Right lobe of liver (tissue), 6 donors: ENCODE measurements around the gene LEF1. TPM values are rescaled to one million over a fixed set of nuclear protein-coding genes. Genes with fewer than 3 reads are reported as not detected.

Experiments
- ATAC-seq, 4 donors: fragments of 200-7000 bp; cut with Tn5 transposase; one replicate each; pipeline ENCODE4 v1.9.1; 2020; ENCODE audit warnings: mild to moderate bottlenecking in 4 of 4, moderate library complexity in 4 of 4
- DNase-seq, 3 donors: peaks; one replicate each; pipeline ENCODE4 v3.0.0-alpha.2; 2020
- H3K27ac ChIP-seq, 3 donors: fragments of 200-600 bp; one replicate each; pipeline ENCODE4 v1.8.0; 2022
- H3K27me3 ChIP-seq, 2 donors: fragments of 200-600 bp; one replicate each; pipeline ENCODE4 v1.8.0; 2022
- H3K36me3 ChIP-seq, 4 donors: fragments of 200-600 bp; sonication (generic) in 1 of 4; one replicate each; pipeline versions ENCODE4 v1.5.1 to v1.8.0; 2017 to 2022; ENCODE audit warnings: control low read depth in 1 of 4
- H3K4me1 ChIP-seq, 4 donors: fragments of 200-600 bp; sonication (generic) in 1 of 4; one replicate each; pipeline versions ENCODE4 v1.5.1 to v1.8.0; 2017 to 2022; ENCODE audit warnings: control low read depth in 1 of 4
- H3K4me3 ChIP-seq, 3 donors: fragments of 200-600 bp; one replicate each; pipeline ENCODE4 v1.8.0; 2022
- H3K9me3 ChIP-seq, 4 donors: fragments of 200-600 bp; sonication (generic) in 1 of 4; one replicate each; pipeline versions ENCODE4 v1.5.1 to v1.8.0; 2017 to 2022; ENCODE audit warnings: control low read depth in 1 of 4
- CTCF ChIP-seq, 4 donors: fragments of 200-600 bp in 3 of 4; fragments of 450-650 bp in 1 of 4; IDR thresholded peaks; one replicate each; pipeline versions ENCODE4 v1.5.1 to v1.8.0; 2016 to 2022; ENCODE audit warnings: antibody characterized with exemption in 4 of 4, mild to moderate bottlenecking in 2 of 4
- POLR2A ChIP-seq: fragments of 450-650 bp; IDR thresholded peaks from one replicate; pipeline ENCODE4 v1.6.1; 2017; ENCODE audit warnings: antibody characterized with exemption, mild to moderate bottlenecking
- WGBS: methylation state at CpG from one replicate; pipeline ENCODE4 v1.1.6; 2018; ENCODE audit warnings: low coverage, low lambda C conversion rate; ENCODE audit not compliant: insufficient coverage; ENCODE audit errors: missing lambda C conversion rate; 5-methylcytosine and 5-hydroxymethylcytosine counted together
- intact Hi-C, 2 donors: fragments of 100-400 bp; cut with DNase I; formaldehyde crosslinking; loops; one replicate each; pipeline versions ENCODE4 v1.11.2 to v1.14.1; 2022
- total RNA-seq, 6 experiments: library from RNA; depleted of rRNA in 2 of 6; stranded (reverse); fragments of >200 nt in 2 of 6; fragmentation: NEBNext Ultra II Directional in 3 of 6; extraction: Animal tissue kit (Norgen Biotek cat#: 25700) in 3 of 6; gene quantifications; one replicate each; pipeline versions ENCODE4 v1.1.0 to v1.2.4, GENCODE V29; 2016 to 2023
- donor health status: DM: no; HTN: yes; CAD: no.
- donor health status: DM: no; HTN: no; CAD: no.
- donor health status: DM: no; HTN: no; CAD: no.
- donor health status: DM: no; HTN: yes; CAD: no.
- donor health status: DM: no; HTN: yes; CAD: no.

LEF1 gene
- total RNA-seq, 6 experiments from 2014 or later: 0.19 to 0.66 (median 0.42) TPM; not detected in 1

DNA sequence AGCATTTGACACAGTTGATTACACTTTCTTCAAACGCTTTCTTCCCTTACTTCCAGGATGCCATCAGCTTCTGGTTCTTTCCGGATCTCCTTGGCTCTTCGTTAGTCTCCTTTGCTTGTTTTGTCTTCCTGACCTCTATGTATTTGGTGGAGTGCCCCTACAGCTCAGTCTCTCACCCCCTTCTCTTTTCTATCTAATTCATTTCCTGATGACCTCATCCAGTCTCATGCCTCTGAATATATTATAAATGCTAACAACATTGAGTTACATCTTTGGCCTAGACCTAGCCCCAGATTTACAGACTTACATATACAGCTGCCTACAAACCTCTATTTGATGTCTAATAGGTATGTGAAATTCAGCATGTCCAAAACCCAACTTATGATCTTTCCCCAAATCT lies 16.5 kb upstream of the LEF1 start:
- peaks cover 0 to 7% (median 0%) of the 10 kb centered on the region in 4 donors for H3K4me1 ChIP-seq
- 63% methylated on average over 3 of the region's 3 CpGs for WGBS
- H3K36me3 ChIP-seq: no peaks in the 10 kb centered on the region
- TF ChIP-seq POLR2A (no peak), CTCF (IDR thresholded peaks at IDR 0.05) (no peak)
- intact Hi-C loops: no loop called here
- H3K27me3 ChIP-seq: no peaks in the 10 kb centered on the region
- DNase-seq (no peak), ATAC-seq (no peak)
- no peaks in the 10 kb centered on the region for H3K9me3 ChIP-seq
- H3K4me3 ChIP-seq: no peak overlapping the region
- no peak overlapping the region for H3K27ac ChIP-seq

DNA sequence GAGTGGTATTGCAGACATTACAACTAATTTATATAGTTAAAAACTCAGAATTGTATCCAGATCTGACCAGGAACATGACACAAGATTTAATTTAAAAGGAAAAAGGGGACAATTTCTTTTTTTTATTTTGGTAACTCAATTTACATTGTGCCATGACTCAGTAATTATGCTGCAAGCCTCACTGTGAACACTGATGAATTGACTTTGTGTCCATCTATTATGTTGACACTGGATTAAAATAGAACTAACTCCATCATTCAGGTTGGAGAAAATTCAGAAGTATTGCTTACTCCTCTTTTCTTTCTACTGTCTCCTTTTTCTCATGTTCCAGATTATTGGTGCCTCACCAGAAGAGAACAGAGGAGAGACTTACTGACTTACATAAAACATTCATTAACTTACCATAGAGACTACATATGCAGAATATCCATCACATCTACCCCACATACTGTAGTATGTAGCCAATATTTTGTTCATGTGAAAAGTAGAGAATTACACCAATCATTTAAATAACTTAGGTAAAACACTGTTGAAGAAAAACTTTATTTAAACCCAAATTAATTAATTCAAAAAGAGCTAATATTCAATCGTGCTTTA lies 15.8 kb upstream of the LEF1 start:
- H3K27ac ChIP-seq: no peak overlapping the region
- no peak overlapping the region for H3K4me3 ChIP-seq
- H3K4me1 ChIP-seq: peaks cover 0 to 7% (median 0%) of the 10 kb centered on the region in 4 donors
- intact Hi-C loops: no loop called here
- ATAC-seq (no peak), DNase-seq (no peak)
- no peaks in the 10 kb centered on the region for H3K9me3 ChIP-seq
- TF ChIP-seq CTCF (IDR thresholded peaks at IDR 0.05) (no peak), POLR2A (no peak)
- H3K36me3 ChIP-seq: no peaks in the 10 kb centered on the region
- H3K27me3 ChIP-seq: no peaks in the 10 kb centered on the region
- WGBS: 60% methylated on average over 1 of the region's 1 CpG

GRCh38 chr4:108181704-108182103 lies 13.0 kb upstream of the LEF1 start:
- 90% methylated on average over 2 of the region's 2 CpGs for WGBS
- H3K27me3 ChIP-seq: no peaks in the 10 kb centered on the region
- H3K4me3 ChIP-seq: no peak overlapping the region
- peaks cover 0 to 7% (median 0%) of the 10 kb centered on the region in 4 donors for H3K4me1 ChIP-seq
- H3K27ac ChIP-seq: no peak overlapping the region
- no peaks in the 10 kb centered on the region for H3K9me3 ChIP-seq
- DNase-seq: no peak
- peak in 1 of 4 donors; percentile 35 for ATAC-seq
- TF ChIP-seq POLR2A (no peak), CTCF (IDR thresholded peaks at IDR 0.05) (peak in 1 of 4 donors; percentile 15)
- intact Hi-C loops: no loop called here
- no peaks in the 10 kb centered on the region for H3K36me3 ChIP-seq

DNA sequence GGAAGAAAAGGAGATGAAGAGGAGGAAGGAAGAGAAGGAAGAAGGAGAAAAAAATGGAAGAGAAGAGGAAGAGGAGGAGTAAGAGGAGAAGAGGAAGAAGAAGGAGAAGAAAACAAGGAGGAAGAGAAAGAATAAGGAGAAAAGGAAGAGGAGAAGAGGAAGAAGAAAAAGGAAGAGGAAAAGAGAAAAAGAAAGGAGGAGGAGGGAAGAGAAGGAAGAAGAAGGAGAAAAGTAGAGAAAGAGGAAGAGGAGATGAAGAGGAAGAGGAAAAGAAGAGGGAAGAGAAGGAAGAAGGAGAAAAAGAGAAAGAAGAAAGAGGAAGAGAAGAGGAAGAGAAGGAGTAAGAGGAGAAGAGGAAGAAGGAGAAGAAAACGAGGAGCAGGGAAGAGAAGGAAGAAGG lies 11.8 kb upstream of the LEF1 start:
- Histone ChIP-seq H3K4me3 (no peak overlapping the region), H3K4me1 (peaks cover 0 to 7% (median 0%) of the 10 kb centered on the region in 4 donors), H3K9me3 (no peaks in the 10 kb centered on the region), H3K36me3 (no peaks in the 10 kb centered on the region), H3K27ac (no peak overlapping the region), H3K27me3 (no peaks in the 10 kb centered on the region)
- DNase-seq (no peak), ATAC-seq (no peak)
- TF ChIP-seq POLR2A (no peak), CTCF (IDR thresholded peaks at IDR 0.05) (no peak)
- WGBS: 22% methylated on average over 1 of the region's 1 CpG
- intact Hi-C loops: no loop called here

DNA sequence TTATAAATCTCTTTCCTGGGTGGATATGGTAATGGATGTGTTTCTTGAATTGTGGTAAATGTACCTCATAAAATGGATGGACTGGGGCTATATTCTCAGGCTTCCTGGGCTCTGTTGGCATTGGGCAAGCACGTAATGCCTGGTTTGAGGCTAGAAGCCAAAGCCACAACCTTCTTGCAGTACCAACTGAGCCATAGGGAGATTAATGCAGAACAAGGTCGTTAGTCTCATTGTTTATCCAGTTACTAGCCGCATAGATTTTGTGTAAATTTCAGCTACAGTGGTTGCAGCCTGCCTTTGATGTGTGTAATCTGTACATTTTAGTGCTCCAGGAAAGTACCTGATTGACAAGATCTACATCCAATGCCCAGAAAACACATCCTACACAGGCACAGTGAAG lies 7.2 kb upstream of the LEF1 start:
- 46% methylated on average over 2 of the region's 3 CpGs for WGBS
- TF ChIP-seq POLR2A: no peak
- TF ChIP-seq CTCF (IDR thresholded peaks at IDR 0.05): no peak
- H3K36me3 ChIP-seq: no peaks in the 10 kb centered on the region
- H3K9me3 ChIP-seq: no peaks in the 10 kb centered on the region
- intact Hi-C loops: no loop called here
- H3K27me3 ChIP-seq: peaks cover 0 to 30% of the 10 kb centered on the region in 2 donors
- DNase-seq (no peak), ATAC-seq (no peak)
- H3K4me3 ChIP-seq: no peak overlapping the region
- no peak overlapping the region for H3K27ac ChIP-seq
- peaks cover 0 to 13% (median 4%) of the 10 kb centered on the region in 4 donors for H3K4me1 ChIP-seq
